Measurements from ENCODE around the gene PLRG1. TPM values are rescaled to one million over a fixed set of nuclear protein-coding genes. Genes with fewer than 3 reads are reported as not detected.

PLRG1 gene
- total RNA-seq, 3 donors from 2014 or later (not counting 1 experiment from before 2014, with no cell fraction given), result 46.1 to 62.3 (median 54.6) TPM

DNA sequence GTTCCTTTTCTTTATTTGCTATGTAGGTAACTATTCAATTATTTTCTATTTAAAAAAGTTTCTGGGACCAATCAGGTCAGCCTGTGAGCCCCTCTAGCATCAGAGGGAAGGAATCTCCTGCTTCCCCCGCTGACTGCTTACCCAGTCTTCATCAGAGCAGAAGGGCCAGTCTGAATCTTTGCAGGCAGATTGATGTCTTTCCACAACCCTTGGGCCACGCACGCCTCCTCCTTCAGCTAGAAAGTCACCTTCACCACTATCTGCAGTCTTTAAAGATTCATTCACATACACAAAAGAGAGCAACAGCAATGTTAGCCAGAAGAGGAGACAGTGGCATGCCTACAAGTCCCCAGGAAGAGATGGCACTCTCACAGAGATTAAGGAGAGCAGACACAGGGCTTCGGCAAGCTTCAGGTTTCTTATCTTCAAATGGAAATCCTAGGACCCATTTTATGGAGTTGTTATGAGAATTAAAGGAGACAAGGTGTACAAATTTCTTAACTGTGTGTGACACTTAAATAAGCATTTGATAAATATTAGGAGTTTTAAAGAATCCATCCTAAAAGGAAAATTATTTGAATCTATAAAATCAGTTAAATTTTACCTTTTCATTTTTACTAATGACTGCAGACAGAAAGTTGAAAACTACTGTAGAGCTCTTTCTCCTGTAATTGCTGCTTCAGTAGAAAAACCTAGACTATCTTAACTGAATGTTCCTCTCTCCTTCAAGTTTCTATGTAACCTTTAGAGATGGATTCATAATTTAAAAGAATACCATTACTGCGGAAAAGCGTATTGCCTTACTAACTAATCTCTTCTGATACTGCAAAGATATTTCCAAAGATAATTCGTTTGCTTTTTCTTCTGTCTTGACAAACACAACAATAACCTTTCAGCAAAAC lies 39.3 kb upstream of the PLRG1 start:
- Histone ChIP-seq H3K27me3 (ENCODE audit: control insufficient read depth, insufficient read depth, low read length) (no peaks in the 10 kb centered on the region), H3K9me3 (ENCODE audit: control insufficient read depth, insufficient read depth, low read length) (no peaks in the 10 kb centered on the region), H3K36me3 (ENCODE audit: control insufficient read depth, insufficient read depth, low read length) (no peaks in the 10 kb centered on the region), H3K27ac (ENCODE audit: low read length) (no peak overlapping the region), H3K4me1 (ENCODE audit: control insufficient read depth, insufficient read depth, low read length) (no peaks in the 10 kb centered on the region), H3K4me3 (ENCODE audit: low read length) (no peak overlapping the region)
- TF ChIP-seq, protein P1, sequence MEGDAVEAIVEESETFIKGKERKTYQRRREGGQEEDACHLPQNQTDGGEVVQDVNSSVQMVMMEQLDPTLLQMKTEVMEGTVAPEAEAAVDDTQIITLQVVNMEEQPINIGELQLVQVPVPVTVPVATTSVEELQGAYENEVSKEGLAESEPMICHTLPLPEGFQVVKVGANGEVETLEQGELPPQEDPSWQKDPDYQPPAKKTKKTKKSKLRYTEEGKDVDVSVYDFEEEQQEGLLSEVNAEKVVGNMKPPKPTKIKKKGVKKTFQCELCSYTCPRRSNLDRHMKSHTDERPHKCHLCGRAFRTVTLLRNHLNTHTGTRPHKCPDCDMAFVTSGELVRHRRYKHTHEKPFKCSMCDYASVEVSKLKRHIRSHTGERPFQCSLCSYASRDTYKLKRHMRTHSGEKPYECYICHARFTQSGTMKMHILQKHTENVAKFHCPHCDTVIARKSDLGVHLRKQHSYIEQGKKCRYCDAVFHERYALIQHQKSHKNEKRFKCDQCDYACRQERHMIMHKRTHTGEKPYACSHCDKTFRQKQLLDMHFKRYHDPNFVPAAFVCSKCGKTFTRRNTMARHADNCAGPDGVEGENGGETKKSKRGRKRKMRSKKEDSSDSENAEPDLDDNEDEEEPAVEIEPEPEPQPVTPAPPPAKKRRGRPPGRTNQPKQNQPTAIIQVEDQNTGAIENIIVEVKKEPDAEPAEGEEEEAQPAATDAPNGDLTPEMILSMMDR (IDR thresholded peaks at IDR 0.05), result no peak
- Mint-ChIP-seq H3K4me3 (no peak overlapping the region), H3K27ac (no peak overlapping the region), H3K27me3 (ENCODE audit: low read depth in 2 of 2) (peaks cover 14 to 28% of the 10 kb centered on the region in 2 donors), H3K9me3 (no peaks in the 10 kb centered on the region), H3K4me1 (no peaks in the 10 kb centered on the region), H3K36me3 (no peaks in the 10 kb centered on the region)
- DNase-seq (no peak), ATAC-seq (no peak)
- 89% methylated on average over 6 of the region's 7 CpGs for WGBS (ENCODE audit: insufficient coverage)
- intact Hi-C loops (cut with micrococcal nuclease), result no loop called here

DNA sequence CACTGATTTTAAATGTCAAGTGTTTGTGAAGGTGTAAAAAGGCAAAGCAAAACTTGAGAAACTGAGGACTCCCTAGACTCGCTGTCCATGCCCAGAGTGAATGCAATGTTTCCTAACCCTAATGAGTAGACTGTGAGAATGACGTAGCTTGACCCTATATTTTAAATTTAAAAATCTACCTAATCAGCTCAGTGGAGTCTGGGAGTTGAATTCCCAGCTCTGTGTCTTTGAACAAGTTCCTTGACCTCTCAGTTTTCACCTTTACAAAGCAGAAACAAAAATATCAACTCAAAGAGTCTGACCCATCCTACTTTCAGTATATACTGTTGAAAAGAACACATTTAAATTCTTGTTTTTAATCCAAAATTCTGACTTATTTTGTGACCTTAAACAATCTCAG lies 38.0 kb upstream of the PLRG1 start:
- no peak for DNase-seq
- Histone ChIP-seq H3K36me3 (ENCODE audit: control insufficient read depth, insufficient read depth, low read length) (no peaks in the 10 kb centered on the region), H3K4me1 (ENCODE audit: control insufficient read depth, insufficient read depth, low read length) (no peaks in the 10 kb centered on the region), H3K4me3 (ENCODE audit: low read length) (no peak overlapping the region), H3K9me3 (ENCODE audit: control insufficient read depth, insufficient read depth, low read length) (no peaks in the 10 kb centered on the region), H3K27me3 (ENCODE audit: control insufficient read depth, insufficient read depth, low read length) (no peaks in the 10 kb centered on the region), H3K27ac (ENCODE audit: low read length) (no peak overlapping the region)
- H3K9me3 Mint-ChIP-seq, result no peaks in the 10 kb centered on the region
- TF ChIP-seq, protein P1 (IDR thresholded peaks at IDR 0.05), result no peak
- H3K4me1 Mint-ChIP-seq, result no peaks in the 10 kb centered on the region
- ATAC-seq, result no peak
- 100% methylated on average over 2 of the region's 2 CpGs for WGBS (ENCODE audit: insufficient coverage)
- H3K36me3 Mint-ChIP-seq, result no peaks in the 10 kb centered on the region
- peaks cover 14 to 20% of the 10 kb centered on the region in 2 donors for H3K27me3 Mint-ChIP-seq (ENCODE audit: low read depth in 2 of 2)
- no peak overlapping the region for H3K27ac Mint-ChIP-seq
- intact Hi-C loops (cut with micrococcal nuclease), result no loop called here
- H3K4me3 Mint-ChIP-seq, result no peak overlapping the region

DNA sequence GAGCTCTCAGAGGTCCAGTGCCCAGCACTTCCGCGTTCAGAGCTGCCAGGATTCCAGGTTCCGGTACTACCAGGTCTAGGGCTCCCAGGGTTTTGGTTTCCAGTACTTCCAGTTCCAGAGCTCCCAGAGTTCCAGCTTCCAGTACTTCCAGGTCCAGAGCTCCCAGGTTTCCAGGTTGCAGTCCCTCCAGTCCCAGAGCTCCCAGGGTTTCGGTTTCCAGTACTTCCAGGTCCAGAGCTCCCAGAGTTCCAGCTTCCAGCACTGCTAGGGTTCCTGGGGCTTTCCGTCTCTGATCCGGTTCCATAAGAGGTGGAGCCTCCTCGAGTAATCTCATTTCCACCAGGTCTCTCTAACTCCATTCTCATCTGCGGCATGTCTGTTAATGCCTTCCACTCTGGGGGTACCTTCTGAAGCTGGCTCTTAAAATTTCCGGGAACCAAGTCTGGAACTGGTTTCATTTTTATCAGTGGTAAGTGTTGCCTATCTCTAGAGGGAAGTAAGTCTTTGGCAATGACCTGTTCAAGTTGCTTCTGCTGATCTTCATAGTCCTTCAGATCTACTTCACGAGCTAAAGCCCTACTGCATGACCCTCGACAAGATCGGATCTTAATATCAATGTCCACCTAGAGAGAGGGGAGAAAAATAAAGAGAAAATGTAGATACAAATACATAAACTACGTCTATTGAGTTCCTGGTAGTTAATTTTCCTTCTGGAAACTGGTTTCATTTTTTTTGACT lies 36.3 kb upstream of the PLRG1 start:
- Mint-ChIP-seq H3K4me1 (no peaks in the 10 kb centered on the region), H3K36me3 (no peaks in the 10 kb centered on the region), H3K9me3 (no peaks in the 10 kb centered on the region), H3K27ac (no peak overlapping the region), H3K27me3 (ENCODE audit: low read depth in 2 of 2) (peaks cover 15 to 20% of the 10 kb centered on the region in 2 donors), H3K4me3 (no peak overlapping the region)
- H3K27ac ChIP-seq (ENCODE audit: low read length), result no peak overlapping the region
- no peak overlapping the region for H3K4me3 ChIP-seq (ENCODE audit: low read length)
- no peaks in the 10 kb centered on the region for H3K4me1 ChIP-seq (ENCODE audit: control insufficient read depth, insufficient read depth, low read length)
- no peaks in the 10 kb centered on the region for H3K9me3 ChIP-seq (ENCODE audit: control insufficient read depth, insufficient read depth, low read length)
- no peak for DNase-seq
- intact Hi-C loops (cut with micrococcal nuclease), result no loop called here
- no peaks in the 10 kb centered on the region for H3K27me3 ChIP-seq (ENCODE audit: control insufficient read depth, insufficient read depth, low read length)
- WGBS (ENCODE audit: insufficient coverage), result 94% methylated on average over 9 of the region's 13 CpGs
- no peak for ATAC-seq
- no peaks in the 10 kb centered on the region for H3K36me3 ChIP-seq (ENCODE audit: control insufficient read depth, insufficient read depth, low read length)
- TF ChIP-seq, protein P1 (IDR thresholded peaks at IDR 0.05), result no peak

Measured in natural killer cell (primary cell).